Mesothelial cell of epicardium (in vitro differentiated cells): Measurements from ENCODE around the gene OOSP2. TPM values are rescaled to one million over a fixed set of nuclear protein-coding genes. Genes with fewer than 3 reads are reported as not detected.
"Not testable (repeated sequence)": the region's sequence is repeated elsewhere in the genome, so short reads cannot be mapped to it uniquely, and the experiment has no call there.

Source experiments
- DNase-seq, 2 experiments: peaks; one replicate each; pipeline ENCODE4 v3.0.0; 2021; ENCODE audit warnings: low spot score in 2 of 2; ENCODE audit not compliant: unreplicated experiment in 2 of 2
- H3K27ac Mint-ChIP-seq: 2 replicates; pipeline ENCODE4 v1.8.0; 2021; ENCODE audit warnings: mixed read lengths
- H3K27me3 Mint-ChIP-seq: 2 replicates; pipeline ENCODE4 v1.8.0; 2021; ENCODE audit warnings: low read depth, mixed read lengths
- H3K36me3 Mint-ChIP-seq: 2 replicates; pipeline ENCODE4 v1.8.0; 2021; ENCODE audit warnings: mixed read lengths
- H3K4me1 Mint-ChIP-seq: 2 replicates; pipeline ENCODE4 v1.8.0; 2021; ENCODE audit warnings: mixed read lengths
- H3K4me3 Mint-ChIP-seq: 2 replicates; pipeline ENCODE4 v1.8.0; 2021; ENCODE audit warnings: mild to moderate bottlenecking, moderate library complexity, mixed read lengths
- H3K9me3 Mint-ChIP-seq: 2 replicates; pipeline ENCODE4 v1.8.0; 2021; ENCODE audit warnings: mixed read lengths
- total RNA-seq: library from RNA; stranded (reverse); gene quantifications from 3 replicates; pipeline ENCODE4 v1.2.1, GENCODE V29; 2021
- TF ChIP-seq, protein P1 (sequence below): fragments of 200-600 bp; sonication (generic); IDR thresholded peaks from one replicate; pipeline ENCODE4 v1.5.0; 2021; ENCODE audit warnings: antibody characterized with exemption; ENCODE audit not compliant: unreplicated experiment

Gene OOSP2
- total RNA-seq, 1 donor from 2014 or later = not detected

DNA sequence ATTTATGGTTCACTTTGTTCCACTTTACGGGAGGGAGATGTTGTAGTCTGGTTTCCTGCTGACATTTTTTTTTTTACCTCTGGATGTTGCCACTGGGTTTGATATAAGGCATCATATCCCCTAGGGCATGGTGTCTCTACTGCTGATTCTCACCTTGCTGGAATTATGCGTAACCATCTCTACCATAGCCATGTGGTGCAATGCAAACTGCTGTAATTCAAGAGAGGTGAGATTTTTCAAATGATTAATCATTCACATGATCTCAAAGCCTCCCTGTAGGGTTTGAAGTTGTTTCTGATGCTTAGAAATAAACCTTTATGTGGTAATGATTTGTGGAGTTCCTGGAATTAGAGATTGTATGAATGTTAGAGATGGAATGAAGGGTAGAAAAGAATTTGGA, 29.2 kb downstream of the OOSP2 start:
- TF ChIP-seq, protein P1, sequence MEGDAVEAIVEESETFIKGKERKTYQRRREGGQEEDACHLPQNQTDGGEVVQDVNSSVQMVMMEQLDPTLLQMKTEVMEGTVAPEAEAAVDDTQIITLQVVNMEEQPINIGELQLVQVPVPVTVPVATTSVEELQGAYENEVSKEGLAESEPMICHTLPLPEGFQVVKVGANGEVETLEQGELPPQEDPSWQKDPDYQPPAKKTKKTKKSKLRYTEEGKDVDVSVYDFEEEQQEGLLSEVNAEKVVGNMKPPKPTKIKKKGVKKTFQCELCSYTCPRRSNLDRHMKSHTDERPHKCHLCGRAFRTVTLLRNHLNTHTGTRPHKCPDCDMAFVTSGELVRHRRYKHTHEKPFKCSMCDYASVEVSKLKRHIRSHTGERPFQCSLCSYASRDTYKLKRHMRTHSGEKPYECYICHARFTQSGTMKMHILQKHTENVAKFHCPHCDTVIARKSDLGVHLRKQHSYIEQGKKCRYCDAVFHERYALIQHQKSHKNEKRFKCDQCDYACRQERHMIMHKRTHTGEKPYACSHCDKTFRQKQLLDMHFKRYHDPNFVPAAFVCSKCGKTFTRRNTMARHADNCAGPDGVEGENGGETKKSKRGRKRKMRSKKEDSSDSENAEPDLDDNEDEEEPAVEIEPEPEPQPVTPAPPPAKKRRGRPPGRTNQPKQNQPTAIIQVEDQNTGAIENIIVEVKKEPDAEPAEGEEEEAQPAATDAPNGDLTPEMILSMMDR = no peak
- DNase-seq = no peak
- Mint-ChIP-seq H3K27me3 (no peaks in the 10 kb centered on the region), H3K36me3 (no peaks in the 10 kb centered on the region), H3K9me3 (no peaks in the 10 kb centered on the region), H3K27ac (no peak overlapping the region), H3K4me3 (no peak overlapping the region), H3K4me1 (no peaks in the 10 kb centered on the region)

DNA sequence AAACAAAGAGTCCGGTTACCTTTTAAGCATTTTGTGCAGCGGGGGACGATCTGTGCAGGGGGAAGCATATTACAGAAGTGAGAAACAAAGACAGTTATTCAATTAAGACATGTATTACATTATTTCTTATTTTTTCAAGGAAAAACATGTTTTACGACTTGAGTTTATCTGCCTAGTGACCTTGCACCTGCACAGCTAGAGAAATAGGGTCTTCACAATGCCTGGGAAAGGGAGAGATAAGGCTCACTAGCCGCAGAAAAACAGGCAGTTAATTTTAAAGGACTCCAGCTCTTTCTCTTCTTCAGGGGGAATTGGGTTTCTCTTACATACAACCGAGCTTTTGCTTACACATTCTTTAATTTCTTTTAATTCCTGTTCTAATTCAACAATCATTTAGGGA, 31.4 kb downstream of the OOSP2 start:
- not testable (repeated sequence) for H3K27ac Mint-ChIP-seq, H3K36me3 Mint-ChIP-seq, DNase-seq, H3K9me3 Mint-ChIP-seq, H3K4me1 Mint-ChIP-seq, H3K4me3 Mint-ChIP-seq, H3K27me3 Mint-ChIP-seq

DNA sequence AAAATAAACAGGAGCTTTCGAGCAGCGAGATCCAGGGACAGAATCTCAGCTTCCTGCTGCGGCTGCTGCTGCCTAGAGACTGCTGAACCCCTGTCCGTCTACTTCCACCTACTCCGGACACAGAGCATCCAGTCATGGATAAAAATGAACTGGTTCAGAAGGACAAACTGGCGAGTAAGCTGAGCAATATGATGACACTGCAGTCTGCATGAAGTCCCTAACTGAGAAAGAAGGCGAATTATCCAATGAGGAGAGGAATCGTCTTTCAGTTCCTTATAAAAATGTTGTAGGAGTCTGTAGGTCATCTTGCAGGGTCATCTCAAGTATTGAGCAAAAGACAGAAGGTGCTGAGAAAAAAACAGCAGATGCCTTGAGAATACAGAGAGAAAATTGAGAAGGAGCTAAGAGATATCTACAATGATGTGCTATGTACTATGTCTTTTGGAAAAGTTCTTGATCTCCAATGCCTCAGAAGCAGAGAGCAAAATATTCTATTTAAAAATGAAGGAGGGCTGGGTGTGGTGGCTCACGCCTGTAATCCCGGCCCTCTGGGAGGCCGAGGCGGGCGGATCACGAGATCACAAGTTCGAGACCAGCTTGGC, 37.1 kb downstream of the OOSP2 start:
- Mint-ChIP-seq H3K27ac (no peak overlapping the region), H3K4me1 (no peaks in the 10 kb centered on the region), H3K9me3 (no peaks in the 10 kb centered on the region), H3K4me3 (no peak overlapping the region), H3K36me3 (no peaks in the 10 kb centered on the region), H3K27me3 (no peaks in the 10 kb centered on the region)
- TF ChIP-seq, protein P1 = no peak
- no peak for DNase-seq

DNA sequence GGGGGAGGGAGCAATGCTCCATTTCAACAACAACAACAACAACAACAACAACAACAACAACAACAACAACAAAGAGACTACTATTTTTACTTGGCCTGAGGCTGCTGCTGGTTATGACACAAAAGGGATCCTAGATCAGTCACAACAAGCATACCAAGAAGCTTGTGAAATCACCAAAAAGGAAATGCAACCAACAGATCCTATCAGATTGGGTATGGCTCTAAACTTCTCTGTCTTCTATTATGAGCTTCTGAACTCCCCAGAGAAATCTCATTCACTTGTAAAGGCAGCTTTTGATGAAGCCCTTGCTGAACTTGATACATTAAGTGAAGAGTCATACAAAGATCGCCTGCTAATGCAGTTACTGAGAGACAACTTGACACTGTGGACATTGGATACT, 37.8 kb downstream of the OOSP2 start:
- H3K36me3 Mint-ChIP-seq = no peaks in the 10 kb centered on the region
- H3K27me3 Mint-ChIP-seq = no peaks in the 10 kb centered on the region
- H3K27ac Mint-ChIP-seq = no peak overlapping the region
- no peaks in the 10 kb centered on the region for H3K4me1 Mint-ChIP-seq
- DNase-seq = no peak
- TF ChIP-seq, protein P1 = no peak
- no peak overlapping the region for H3K4me3 Mint-ChIP-seq
- H3K9me3 Mint-ChIP-seq = no peaks in the 10 kb centered on the region

DNA sequence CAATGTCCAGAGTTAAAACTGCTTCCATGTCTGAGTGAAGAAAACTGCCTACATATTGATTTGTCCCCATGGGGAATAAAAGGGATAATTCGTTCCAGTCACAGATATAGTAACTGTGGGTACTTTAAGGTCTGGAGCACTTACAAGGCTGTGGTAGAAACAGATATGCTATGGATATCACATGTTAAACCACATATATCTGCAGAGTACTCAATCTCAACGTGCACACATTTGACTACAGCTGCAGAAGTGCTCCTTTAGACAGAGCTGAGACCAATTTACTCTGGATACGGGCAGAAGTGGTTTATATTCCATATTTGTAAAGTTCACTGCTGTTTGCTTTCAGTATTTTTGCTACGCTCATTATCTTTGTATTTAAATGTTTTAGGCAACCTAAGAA, 38.5 kb downstream of the OOSP2 start:
- no peaks in the 10 kb centered on the region for H3K27me3 Mint-ChIP-seq
- no peaks in the 10 kb centered on the region for H3K9me3 Mint-ChIP-seq
- no peaks in the 10 kb centered on the region for H3K36me3 Mint-ChIP-seq
- TF ChIP-seq, protein P1 = no peak
- DNase-seq = no peak
- H3K27ac Mint-ChIP-seq = no peak overlapping the region
- no peak overlapping the region for H3K4me3 Mint-ChIP-seq
- H3K4me1 Mint-ChIP-seq = no peaks in the 10 kb centered on the region

DNA sequence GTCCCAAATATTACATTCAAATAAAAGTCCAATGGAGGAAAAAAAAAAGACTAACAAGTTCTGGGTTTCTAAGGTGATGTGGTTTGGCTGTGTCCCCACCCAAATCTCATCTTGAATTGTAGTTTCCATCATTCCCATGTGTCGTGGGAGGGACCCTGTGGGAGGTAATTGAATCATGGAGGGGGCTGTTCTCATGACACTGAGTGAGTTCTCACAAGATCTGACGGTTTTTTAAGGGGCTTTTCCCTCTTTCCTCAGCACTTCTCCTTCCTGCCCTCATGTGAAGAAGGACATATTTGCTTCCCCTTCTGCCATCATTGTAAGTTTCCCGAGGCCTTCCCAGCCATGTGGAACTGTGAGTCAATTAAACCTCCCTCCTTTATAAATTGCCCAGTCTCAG, 40.3 kb downstream of the OOSP2 start:
- DNase-seq = no peak
- H3K4me3 Mint-ChIP-seq = no peak overlapping the region
- H3K4me1 Mint-ChIP-seq = no peaks in the 10 kb centered on the region
- peaks cover 4% of the 10 kb centered on the region for H3K27me3 Mint-ChIP-seq
- no peaks in the 10 kb centered on the region for H3K9me3 Mint-ChIP-seq
- H3K27ac Mint-ChIP-seq = no peak overlapping the region
- no peaks in the 10 kb centered on the region for H3K36me3 Mint-ChIP-seq
- TF ChIP-seq, protein P1 = no peak
